ENCODE results near the gene MAGI1.

DNA sequence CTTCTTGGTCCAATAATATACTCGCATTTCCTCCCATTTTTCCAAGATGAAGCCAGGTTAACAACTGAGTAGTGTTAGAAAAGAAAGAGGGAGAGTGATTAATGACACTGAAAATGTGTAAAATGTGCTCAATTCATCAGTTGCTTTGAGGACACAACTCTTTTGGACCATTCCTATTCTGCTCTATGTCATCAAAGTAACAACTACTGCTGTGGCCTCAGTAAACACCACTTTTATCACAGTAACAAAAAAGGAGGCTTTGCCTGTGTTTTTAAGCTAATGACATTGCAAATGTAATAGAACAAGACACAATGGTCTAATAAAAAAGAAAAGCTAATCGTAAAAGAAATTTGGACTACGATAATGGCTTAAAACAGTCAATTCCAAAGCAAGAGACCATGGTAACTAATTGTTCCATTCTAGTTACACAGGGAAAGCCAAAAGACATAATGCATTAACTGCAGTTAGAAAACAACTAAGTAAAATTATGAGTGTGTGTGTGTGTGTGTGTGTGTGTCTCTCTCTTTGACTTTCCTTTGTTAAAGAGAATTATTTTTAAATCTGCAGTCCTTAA is 221.1 kb downstream of the MAGI1 start:
- TF ChIP-seq, protein P1, sequence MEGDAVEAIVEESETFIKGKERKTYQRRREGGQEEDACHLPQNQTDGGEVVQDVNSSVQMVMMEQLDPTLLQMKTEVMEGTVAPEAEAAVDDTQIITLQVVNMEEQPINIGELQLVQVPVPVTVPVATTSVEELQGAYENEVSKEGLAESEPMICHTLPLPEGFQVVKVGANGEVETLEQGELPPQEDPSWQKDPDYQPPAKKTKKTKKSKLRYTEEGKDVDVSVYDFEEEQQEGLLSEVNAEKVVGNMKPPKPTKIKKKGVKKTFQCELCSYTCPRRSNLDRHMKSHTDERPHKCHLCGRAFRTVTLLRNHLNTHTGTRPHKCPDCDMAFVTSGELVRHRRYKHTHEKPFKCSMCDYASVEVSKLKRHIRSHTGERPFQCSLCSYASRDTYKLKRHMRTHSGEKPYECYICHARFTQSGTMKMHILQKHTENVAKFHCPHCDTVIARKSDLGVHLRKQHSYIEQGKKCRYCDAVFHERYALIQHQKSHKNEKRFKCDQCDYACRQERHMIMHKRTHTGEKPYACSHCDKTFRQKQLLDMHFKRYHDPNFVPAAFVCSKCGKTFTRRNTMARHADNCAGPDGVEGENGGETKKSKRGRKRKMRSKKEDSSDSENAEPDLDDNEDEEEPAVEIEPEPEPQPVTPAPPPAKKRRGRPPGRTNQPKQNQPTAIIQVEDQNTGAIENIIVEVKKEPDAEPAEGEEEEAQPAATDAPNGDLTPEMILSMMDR (IDR thresholded peaks at IDR 0.05) = no peak
- TF ChIP-seq POLR2AphosphoS5 (IDR thresholded peaks at IDR 0.05) (no peak), POLR2A (IDR thresholded peaks at IDR 0.05) (no peak), EP300 (IDR thresholded peaks at IDR 0.05) (no peak)
